NCI-H345 treated with DMSO at 0.1 percent for 48 hours (cell line): ENCODE measurements around the gene RPH3AL.
"Not testable (repeated sequence)": the region's sequence is repeated elsewhere in the genome, so short reads cannot be mapped to it uniquely, and the experiment has no call there.

Experiments used
- DNase-seq: peaks from one replicate; lab custom pipeline; 2025; ENCODE audit not compliant: unreplicated experiment; lab: John Stamatoyannopoulos, UW

Gene RPH3AL

DNA sequence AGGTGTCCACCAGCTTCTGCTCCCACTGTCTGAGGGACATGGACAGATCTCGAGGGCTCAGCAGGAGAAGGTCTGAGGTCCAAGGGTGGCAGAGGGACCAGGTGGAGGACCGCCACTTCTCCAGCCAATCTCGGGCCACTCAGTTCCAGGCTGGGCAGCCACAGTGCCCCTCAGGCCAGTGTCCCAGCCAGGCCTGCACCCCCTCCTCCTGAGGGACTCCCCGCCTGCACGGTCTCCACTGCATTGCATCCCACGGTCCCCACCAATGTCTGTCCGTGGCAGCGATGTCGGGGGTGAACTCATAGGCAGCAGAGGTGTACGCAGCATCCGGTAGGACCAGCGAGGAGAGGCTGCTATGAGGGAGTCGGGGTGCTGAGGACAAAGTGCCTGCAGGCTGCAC, 107.0 kb downstream of the RPH3AL start:
- DNase-seq, result no peak

- DNase-seq, result no peak
Measured at GRCh38 chr17:245020-245419, 107.6 kb downstream of the RPH3AL start.

GRCh38 chr17:243924-244323, 108.7 kb downstream of the RPH3AL start:
- not testable (repeated sequence) for DNase-seq

- DNase-seq, result no peak
Measured at GRCh38 chr17:238964-239259, 113.7 kb downstream of the RPH3AL start.

DNA sequence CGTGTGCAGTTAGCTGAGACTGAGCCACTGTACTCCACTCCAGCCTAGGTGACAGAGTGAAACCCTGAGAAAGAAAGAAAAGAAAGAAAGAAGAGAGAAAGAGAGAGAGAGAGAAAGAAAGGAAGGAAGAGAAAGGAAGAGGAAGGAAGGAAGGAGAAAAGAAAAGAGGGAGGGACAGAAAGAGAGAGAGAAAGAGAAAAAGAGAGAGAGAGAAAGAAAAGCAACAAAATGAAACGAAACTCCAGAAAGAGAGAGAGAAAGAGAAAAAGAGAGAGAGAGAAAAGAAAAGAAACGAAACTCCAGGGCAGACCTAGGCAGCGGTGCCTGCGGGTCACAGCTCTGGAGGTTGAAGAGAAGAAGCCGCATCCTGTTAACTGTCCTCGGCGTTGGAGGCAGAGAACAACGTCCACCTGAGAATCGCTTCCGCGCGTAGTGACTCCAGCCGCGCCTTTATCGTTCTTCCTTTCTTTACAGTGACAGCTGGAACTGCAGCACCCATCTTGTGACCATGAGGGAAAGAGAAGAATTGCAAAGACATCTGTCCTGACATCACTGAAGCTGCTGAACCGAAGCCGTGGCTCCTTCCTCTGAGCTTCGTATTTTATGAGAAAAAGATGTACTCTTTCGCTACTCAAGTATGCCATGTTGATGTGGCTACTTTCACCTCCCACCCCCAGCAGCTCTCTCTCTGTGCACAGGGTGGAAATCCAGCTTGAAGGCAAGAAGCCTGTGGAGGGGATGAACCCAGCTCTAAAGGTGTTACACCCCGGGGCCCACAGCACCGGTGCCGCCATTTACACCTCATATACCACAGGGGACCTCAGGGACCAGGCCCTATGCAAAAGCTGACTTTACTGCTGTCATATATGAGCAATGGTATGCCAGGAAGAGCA, 114.3 kb downstream of the RPH3AL start:
- no peak for DNase-seq

GRCh38 chr17:237406-237955, 115.1 kb downstream of the RPH3AL start:
- DNase-seq, result no peak

DNA sequence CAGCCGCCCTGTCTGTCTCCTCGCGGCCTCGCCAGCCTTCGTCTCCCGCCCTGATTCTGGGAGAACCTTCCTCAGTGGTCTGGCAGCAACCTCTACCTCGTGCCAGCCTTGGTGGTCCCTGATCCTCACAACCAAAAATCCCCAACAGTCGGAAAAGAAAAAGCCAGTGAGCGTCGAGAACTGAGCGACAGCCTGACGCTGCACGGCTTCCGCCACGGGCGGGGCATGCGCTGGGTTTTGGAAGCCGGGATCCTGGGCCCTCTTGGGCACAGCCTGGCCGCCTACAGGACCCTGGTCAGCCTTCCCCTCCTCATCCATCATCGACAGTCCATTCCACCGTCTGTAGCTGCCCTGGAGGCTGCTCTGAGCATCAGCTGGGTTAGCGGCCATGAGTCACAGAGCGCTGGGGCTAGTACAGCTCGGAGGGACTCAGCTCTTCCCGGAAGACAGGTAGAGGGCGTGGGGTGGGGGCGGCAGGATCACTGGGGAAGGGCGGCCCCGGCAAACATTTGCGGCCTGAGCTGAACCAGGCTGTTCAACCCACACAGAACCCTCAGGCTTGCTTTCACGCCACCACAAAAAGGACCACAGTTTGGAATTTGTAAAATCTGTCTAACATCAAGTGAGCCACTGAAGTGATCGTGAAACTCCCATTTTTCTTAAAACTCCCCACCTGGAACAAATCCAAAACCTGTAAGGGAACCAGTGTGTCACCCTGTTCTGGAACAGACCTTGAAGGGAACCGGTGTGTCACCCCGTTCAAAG, 115.8 kb downstream of the RPH3AL start:
- no peak for DNase-seq

- no peak for DNase-seq
Measured at GRCh38 chr17:235831-236640, 116.6 kb downstream of the RPH3AL start.

DNA sequence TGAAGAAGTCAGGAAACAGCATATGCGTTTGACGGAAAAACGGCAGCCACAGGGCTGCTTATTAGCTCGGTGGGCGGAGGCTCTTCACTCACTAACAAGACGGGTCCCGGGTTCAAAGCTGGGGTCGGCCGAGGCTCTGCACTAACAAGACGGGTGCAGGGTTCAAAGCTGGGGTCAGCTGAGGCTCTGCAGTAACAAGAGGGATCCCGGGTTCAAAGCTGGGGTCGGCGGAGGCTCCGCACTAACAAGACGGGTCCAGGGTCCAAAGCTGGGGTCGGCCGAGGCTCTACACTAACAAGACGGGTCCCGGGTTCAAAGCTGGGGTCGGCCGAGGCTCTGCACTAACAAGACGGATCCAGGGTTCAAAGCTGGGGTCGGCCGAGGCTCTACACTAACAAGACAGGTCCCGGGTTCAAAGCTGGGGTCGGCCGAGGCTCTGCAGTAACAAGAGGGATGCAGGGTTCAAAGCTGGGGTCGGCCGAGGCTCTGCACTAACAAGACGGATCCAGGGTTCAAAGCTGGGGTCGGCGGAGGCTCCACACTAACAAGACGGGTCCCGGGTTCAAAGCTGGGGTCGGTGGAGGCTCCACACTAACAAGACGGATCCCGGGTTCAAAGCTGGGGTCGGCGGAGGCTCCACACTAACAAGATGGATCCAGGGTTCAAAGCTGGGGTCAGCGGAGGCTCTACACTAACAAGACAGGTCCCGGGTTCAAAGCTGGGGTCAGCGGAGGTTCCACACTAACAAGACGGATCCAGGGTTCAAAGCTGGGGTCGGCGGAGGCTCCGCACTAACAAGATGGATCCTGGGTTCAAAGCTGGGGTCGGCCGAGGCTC, 117.4 kb downstream of the RPH3AL start:
- not testable (repeated sequence) for DNase-seq

DNA sequence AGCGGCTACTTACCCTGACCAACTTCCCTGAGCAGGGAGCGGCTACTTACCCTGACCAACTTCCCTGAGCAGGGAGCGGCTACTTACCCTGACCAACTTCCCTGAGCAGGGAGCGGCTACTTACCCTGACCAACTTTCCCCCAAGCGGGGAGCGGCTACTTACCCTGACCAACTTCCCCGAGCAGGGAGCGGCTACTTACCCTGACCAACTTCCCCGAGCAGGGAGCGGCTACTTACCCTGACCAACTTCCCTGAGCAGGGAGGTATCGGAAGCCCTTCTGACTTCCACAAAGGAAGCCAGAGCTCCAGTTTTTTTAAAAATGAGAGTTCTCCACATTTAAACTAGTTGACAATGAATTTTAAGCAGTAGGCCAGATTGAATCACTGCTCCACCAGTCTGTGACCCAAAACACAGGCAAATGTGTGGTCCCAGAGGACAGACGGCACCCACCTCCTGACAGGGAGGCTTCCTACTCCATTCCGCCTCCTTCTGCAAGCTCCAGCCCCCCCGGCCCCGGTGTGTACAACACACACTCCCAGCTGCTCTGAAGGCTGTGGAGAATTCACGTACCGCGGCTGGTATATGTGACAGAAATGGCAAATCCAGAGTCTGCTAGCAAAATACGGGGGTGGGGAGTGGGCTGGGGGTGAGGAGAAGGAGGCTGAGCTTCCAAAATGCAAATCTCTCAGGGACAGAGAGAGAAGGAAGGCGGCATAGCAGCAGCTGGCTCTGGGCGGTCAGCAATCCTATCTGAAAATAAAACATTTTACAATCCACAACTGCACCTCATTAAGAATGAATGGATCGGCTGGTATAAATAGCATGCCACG, 118.2 kb downstream of the RPH3AL start:
- DNase-seq, result not testable (repeated sequence)

DNA sequence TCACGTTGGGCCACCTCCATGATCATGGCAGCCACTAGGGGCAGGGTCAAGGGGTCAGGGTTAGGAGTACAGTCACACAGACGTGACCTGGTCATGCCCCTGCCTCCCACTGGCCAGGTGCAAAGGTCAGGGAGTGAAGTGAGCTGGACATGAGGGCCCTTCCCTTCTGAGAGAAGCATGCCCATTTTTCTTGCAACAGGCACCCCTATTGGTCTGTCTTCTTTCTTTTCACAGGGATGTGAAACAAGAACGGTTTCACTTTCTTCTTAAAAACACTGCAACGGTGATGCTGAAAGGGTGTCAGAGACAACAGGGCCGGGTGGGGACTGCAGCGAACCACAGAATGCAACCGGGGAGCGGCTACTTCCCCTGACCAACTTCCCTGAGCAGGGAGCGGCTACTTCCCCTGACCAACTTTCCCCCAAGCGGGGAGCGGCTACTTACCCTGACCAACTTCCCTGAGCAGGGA, 119.1 kb downstream of the RPH3AL start:
- no peak for DNase-seq

GRCh38 chr17:231966-232807, 120.4 kb downstream of the RPH3AL start:
- DNase-seq, result no peak

DNA sequence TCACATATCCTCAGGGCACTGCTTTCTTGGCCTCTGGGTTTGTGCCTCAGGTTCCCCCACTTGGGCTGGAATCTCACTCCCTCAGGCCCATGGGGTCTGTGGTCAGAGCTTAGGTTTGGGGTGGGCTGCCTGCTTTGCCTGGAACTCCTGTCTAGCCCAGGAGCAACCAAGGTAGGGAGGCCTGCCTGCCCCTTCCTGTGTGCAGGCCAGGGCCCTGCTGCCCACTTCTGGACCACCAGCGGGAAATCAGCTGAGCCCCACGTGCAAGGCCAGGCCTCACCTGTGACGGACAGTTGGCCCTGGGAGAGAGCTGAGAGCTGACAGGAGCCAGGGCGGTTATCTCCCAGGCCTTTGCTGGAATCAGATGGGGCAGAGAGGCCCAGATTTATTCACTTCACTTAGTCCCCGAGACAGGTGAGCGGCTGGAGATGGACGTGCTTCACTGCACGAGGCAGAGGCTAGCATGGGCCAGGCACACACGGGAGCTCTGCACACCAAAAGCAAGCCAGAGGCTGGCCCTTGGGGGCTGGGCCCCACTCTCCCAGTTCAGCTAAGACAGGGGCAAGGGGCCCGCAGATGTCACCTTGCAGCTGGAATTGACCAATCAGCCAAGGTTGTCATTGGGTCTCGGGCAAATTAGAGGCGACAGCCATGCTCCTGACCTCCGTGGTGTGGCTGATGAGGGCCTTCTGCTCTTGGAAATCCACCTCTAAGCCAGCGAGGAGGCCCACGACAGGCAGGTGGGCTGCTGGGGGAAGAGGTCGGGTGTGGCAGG, 121.2 kb downstream of the RPH3AL start:
- DNase-seq, result no peak

- DNase-seq, result no peak
Measured at GRCh38 chr17:230395-230770, 122.2 kb downstream of the RPH3AL start.

- no peak for DNase-seq
Measured at GRCh38 chr17:229709-230394, 122.8 kb downstream of the RPH3AL start.

DNA sequence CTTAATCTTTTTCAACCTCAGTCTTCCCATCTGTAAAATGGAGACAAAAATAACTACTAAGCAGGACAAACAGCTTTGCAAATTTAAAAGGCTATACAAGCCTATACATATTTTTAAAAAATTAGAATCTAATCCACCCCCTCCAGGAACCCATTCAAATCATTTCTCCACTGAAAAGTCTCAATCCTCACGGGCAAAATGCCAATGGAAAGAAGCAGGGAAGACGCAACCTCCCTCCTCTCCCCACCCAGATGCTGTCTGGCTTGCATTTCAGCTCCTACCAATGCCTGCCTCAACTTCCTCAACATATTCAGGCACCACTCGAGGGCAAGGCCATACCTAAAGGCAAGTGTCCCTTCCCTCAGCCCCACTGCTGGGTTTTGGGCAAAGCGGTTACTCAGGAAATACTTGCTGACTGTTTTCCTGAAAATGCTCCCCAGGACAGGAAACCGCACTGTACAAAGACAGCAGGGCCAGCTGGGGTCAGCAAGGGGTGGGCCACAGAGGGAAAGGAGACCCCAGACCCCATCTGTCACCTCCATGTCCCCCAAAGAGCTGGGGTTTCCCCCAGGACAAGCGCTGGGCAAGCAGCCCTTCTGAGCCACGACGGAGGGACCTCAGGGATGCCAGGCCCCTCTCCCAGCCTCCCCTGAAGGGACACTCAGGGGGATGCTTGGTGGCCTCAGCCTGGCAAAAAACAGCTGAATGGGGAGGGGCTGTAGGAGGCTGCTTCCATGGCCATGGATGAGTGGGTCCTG, 123.5 kb downstream of the RPH3AL start:
- no peak for DNase-seq
